Naive thymus-derived CD4-positive, alpha-beta T cell (primary cell): ENCODE data around the gene SLC39A2. TPM values are rescaled to one million over a fixed set of nuclear protein-coding genes. Genes with fewer than 3 reads are reported as not detected.
A peak's percentile ranks its signal among the peaks of the same experiment; 100 is the strongest.
"Not testable (repeated sequence)": the region's sequence is repeated elsewhere in the genome, so short reads cannot be mapped to it uniquely, and the experiment has no call there.

Experiments
- ATAC-seq: fragments of 150-1000 bp; cut with Tn5 transposase; 2 replicates; pipeline ENCODE4 v1.10.0; 2021; ENCODE audit warnings: mild to moderate bottlenecking, moderate library complexity
- CTCF ChIA-PET: fragments of 350-600 bp; sonication (Branson Sonifier 250); formaldehyde crosslinking; loops from one replicate; lab custom pipeline; 2021; ENCODE audit warnings: antibody characterized with exemption; lab: Charles Lee
- POLR2A ChIA-PET: fragments of 350-600 bp; sonication (Branson Sonifier 250); formaldehyde crosslinking; loops from one replicate; lab custom pipeline; 2021; ENCODE audit warnings: antibody characterized with exemption, inconsistent platforms; lab: Charles Lee
- DNase-seq, 9 donors: peaks; one replicate each; pipeline versions ENCODE4 v3.0.0 to v3.0.0-alpha.2; 2020 to 2022; ENCODE audit warnings: mixed read lengths in 1 of 9
- H3K27ac ChIP-seq: one replicate; pipeline ENCODE4 v1.7.0; 2013; ENCODE audit warnings: mild to moderate bottlenecking, low read depth, low read length, moderate library complexity
- H3K27me3 ChIP-seq, 2 donors: one replicate each; pipeline ENCODE4 v1.7.0; 2013; ENCODE audit warnings: low read length in 2 of 2, mild to moderate bottlenecking in 2 of 2, moderate library complexity in 2 of 2; ENCODE audit not compliant: control insufficient read depth in 2 of 2, insufficient read depth in 2 of 2
- H3K36me3 ChIP-seq, 3 experiments: 1 replicate in 2 of 3; 2 replicates in 1 of 3; pipeline ENCODE4 v1.7.0; 2013; ENCODE audit warnings: low read length in 3 of 3, mild to moderate bottlenecking in 3 of 3, moderate library complexity in 1 of 3; ENCODE audit not compliant: insufficient read depth in 3 of 3, control insufficient read depth in 2 of 3
- H3K4me1 ChIP-seq, 2 donors: one replicate each; pipeline ENCODE4 v1.7.0; 2013; ENCODE audit warnings: low read length in 2 of 2, mild to moderate bottlenecking in 2 of 2, moderate library complexity in 1 of 2; ENCODE audit not compliant: control insufficient read depth in 2 of 2, insufficient read depth in 2 of 2
- H3K4me3 ChIP-seq: 2 replicates; pipeline ENCODE4 v1.7.0; 2013; ENCODE audit warnings: mild to moderate bottlenecking, low read length
- H3K9me3 ChIP-seq, 3 experiments: 1 replicate in 2 of 3; 2 replicates in 1 of 3; pipeline ENCODE4 v1.7.0; 2013; ENCODE audit warnings: low read length in 3 of 3; ENCODE audit not compliant: control insufficient read depth in 2 of 3
- H3K27ac Mint-ChIP-seq, 9 donors: one replicate each; pipeline ENCODE4 v1.8.0; 2020 to 2022; ENCODE audit warnings: mixed read lengths in 9 of 9, mild to moderate bottlenecking in 8 of 9, moderate library complexity in 5 of 9, inconsistent platforms in 2 of 9
- H3K27me3 Mint-ChIP-seq, 5 donors: one replicate each; pipeline ENCODE4 v1.8.0; 2021 to 2022; ENCODE audit warnings: mixed read lengths in 5 of 5, mild to moderate bottlenecking in 1 of 5
- H3K36me3 Mint-ChIP-seq, 5 donors: one replicate each; pipeline ENCODE4 v1.8.0; 2020 to 2022; ENCODE audit warnings: mixed read lengths in 5 of 5, mild to moderate bottlenecking in 3 of 5, inconsistent platforms in 1 of 5
- H3K4me1 Mint-ChIP-seq, 7 donors: one replicate each; pipeline ENCODE4 v1.8.0; 2020 to 2022; ENCODE audit warnings: mixed read lengths in 7 of 7, mild to moderate bottlenecking in 3 of 7, inconsistent platforms in 1 of 7
- H3K4me3 Mint-ChIP-seq, 10 donors: one replicate each; pipeline ENCODE4 v1.8.0; 2020 to 2022; ENCODE audit warnings: mild to moderate bottlenecking in 10 of 10, mixed read lengths in 10 of 10, moderate library complexity in 6 of 10, inconsistent platforms in 2 of 10
- H3K9me3 Mint-ChIP-seq, 11 donors: one replicate each; pipeline ENCODE4 v1.8.0; 2020 to 2022; ENCODE audit warnings: mixed read lengths in 11 of 11, mild to moderate bottlenecking in 4 of 11, inconsistent platforms in 1 of 11, moderate library complexity in 1 of 11
- intact Hi-C, 2 donors: fragments of 100-400 bp; cut with micrococcal nuclease; formaldehyde crosslinking; loops; one replicate each; pipeline ENCODE4 v1.15.1; 2023
- polyA plus RNA-seq, 2 donors: library from polyadenylated mRNA; unstranded; fragments of 300-500 nt; fragmentation: Illumina TruSeq; gene quantifications; one replicate each; pipeline ENCODE4 v1.2.3, GENCODE V29; 2021
- total RNA-seq, 6 experiments: library from RNA in 5 of 6; stranded (reverse) in 5 of 6; gene quantifications; 1 replicate in 5 of 6; 2 replicates in 1 of 6; pipeline ENCODE4 v1.2.3 and lab custom pipeline; 2021 to 2026

Gene SLC39A2
- total and polyA plus RNA-seq, 7 experiments from 2014 or later = 0.36 to 0.81 TPM; not detected in 5

DNA sequence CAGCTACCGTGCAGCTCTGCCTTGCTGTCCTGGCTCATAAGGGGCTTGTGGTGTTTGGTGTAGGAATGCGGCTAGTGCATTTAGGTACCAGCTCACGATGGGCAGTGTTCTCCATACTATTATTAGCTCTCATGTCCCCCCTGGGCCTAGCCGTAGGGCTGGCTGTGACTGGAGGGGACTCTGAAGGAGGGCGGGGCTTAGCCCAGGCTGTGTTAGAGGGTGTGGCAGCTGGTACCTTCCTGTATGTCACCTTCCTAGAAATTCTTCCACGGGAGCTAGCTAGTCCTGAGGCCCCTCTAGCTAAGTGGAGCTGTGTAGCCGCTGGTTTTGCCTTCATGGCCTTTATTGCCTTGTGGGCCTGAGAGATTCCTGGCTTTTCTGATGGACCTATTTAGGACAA is 2.1 kb downstream of the SLC39A2 start:
- Mint-ChIP-seq H3K9me3 (no peaks in the 10 kb centered on the region), H3K27ac (no peak overlapping the region), H3K4me1 (peaks cover 0 to 31% (median 24%) of the 10 kb centered on the region in 7 donors), H3K36me3 (peaks cover 0 to 9% (median 5%) of the 10 kb centered on the region in 5 donors), H3K27me3 (no peaks in the 10 kb centered on the region), H3K4me3 (no peak overlapping the region)
- peaks cover 1 to 7% (median 3%) of the 10 kb centered on the region in 3 experiments for H3K36me3 ChIP-seq
- ChIA-PET CTCF (interaction anchor here (1.0 kb wide), 1 partner anchor 39 kb away, joined by 3 read pairs; no protein-coding TSS in a partner anchor), POLR2A (interaction anchor here (1.2 kb wide), 1 partner anchor 104 kb away, joined by 3 read pairs; no protein-coding TSS in a partner anchor)
- DNase-seq (no peak), ATAC-seq (no peak)
- H3K4me3 ChIP-seq = no peak overlapping the region
- H3K9me3 ChIP-seq = no peaks in the 10 kb centered on the region
- H3K27ac ChIP-seq = no peak overlapping the region
- no peaks in the 10 kb centered on the region for H3K27me3 ChIP-seq
- H3K4me1 ChIP-seq = peaks cover 0 to 4% of the 10 kb centered on the region in 2 donors
- intact Hi-C loops = no loop called here

DNA sequence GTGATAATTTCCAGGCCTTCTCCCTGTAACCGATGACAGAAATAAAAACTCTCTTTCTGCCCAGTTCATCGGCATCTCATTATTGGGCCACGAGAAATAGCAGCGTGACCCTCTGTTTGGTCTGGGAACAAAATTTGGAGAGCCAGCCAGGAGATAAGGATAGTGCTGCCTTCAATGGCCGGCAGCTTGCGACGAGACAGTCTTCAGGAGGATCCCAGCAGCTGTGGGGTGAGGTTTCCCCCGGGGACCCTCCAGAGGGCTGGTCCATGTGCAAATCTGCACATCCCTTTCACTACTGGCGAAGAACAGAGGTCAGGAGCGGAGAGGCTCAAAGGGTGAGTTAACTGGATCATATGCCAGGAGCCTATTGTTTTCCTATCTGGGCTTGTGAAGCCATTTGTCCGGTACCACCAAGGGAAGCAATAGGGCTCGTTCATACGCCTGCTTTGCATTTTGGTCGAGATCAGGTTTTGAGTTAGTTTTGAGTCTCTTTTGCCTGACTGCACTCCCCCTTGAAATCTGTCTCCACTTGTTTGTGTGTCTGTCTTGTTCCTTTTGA is 4.8 kb downstream of the SLC39A2 start:
- Histone ChIP-seq H3K4me1 (no peaks in the 10 kb centered on the region), H3K36me3 (no peaks in the 10 kb centered on the region), H3K9me3 (no peaks in the 10 kb centered on the region), H3K27me3 (no peaks in the 10 kb centered on the region), H3K4me3 (no peak overlapping the region), H3K27ac (no peak overlapping the region)
- Mint-ChIP-seq H3K27me3 (no peaks in the 10 kb centered on the region), H3K9me3 (no peaks in the 10 kb centered on the region), H3K4me1 (peaks cover 0 to 7% (median 0%) of the 10 kb centered on the region in 7 donors), H3K4me3 (no peak overlapping the region), H3K27ac (peak overlapping the region in 1 of 9 donors; percentile 7), H3K36me3 (no peaks in the 10 kb centered on the region)
- intact Hi-C loops = no loop called here
- DNase-seq = no peak
- ChIA-PET POLR2A (no interaction called here), CTCF (interaction anchor here (0.9 to 4.0 kb wide), 4 partner anchors 11 to 89 kb away, joined by 3 to 21 read pairs (median 4); no protein-coding TSS in a partner anchor)
- ATAC-seq = no peak

DNA sequence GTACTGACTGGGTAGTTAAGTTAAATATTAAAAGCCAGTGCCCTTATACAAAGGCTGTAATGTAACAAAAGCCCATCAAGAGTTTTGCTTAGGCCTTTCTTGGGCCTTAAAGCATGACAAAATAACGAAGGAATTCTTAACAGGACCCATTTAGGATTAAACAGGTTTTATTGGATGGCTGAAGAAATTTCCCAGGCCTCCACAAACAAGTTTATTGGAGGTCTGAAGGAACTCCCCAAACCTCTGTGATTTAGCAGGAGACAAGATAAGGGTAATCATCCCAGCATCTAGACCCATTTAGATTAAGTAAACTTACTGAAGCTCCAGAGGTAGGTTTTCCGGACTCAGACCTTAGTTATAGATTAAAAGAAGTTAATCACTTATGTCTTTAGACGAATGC is 10.6 kb downstream of the SLC39A2 start:
- H3K9me3 ChIP-seq, H3K36me3 Mint-ChIP-seq, H3K36me3 ChIP-seq, H3K4me1 Mint-ChIP-seq, ATAC-seq, H3K4me3 ChIP-seq, H3K27me3 ChIP-seq, H3K4me3 Mint-ChIP-seq, DNase-seq, H3K9me3 Mint-ChIP-seq, H3K27ac ChIP-seq, H3K27ac Mint-ChIP-seq, H3K4me1 ChIP-seq, intact Hi-C loops: not testable (repeated sequence)
- H3K27me3 Mint-ChIP-seq = peaks cover 12 to 33% (median 24%) of the 10 kb centered on the region in 5 donors
- CTCF ChIA-PET = interaction anchor here (1.0 to 12.0 kb wide), 2 partner anchors 31 to 82 kb away, joined by 3 to 178 read pairs; partner anchors contain the start of gene RNASE7
- POLR2A ChIA-PET = interaction anchor here (0.6 kb wide), 1 partner anchor 30 kb away, joined by 3 read pairs; no protein-coding TSS in a partner anchor

DNA sequence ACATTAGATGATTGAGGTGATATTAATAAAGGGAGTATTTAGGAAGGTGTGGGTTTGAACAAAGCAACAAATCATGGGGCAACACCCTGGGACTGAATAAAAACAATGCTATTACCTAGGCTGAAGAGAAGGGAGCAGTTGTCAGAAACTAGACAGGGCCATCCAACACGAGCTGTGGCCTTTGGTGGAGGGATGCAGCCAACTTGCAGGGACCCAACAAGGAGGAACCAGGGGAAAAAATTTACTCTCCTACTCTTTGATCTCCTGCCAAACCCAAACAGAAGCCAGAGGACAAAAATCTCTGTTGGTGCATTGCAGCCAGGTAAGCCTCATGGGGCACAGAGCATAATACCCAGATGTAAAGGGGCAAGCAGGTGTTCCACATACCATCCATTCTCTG is 12.0 kb downstream of the SLC39A2 start:
- H3K36me3 ChIP-seq = no peaks in the 10 kb centered on the region
- ATAC-seq = no peak
- H3K4me1 ChIP-seq = no peaks in the 10 kb centered on the region
- no peaks in the 10 kb centered on the region for H3K9me3 Mint-ChIP-seq
- POLR2A ChIA-PET = interaction anchor here (0.8 kb wide), 1 partner anchor 34 kb away, joined by 3 read pairs; no protein-coding TSS in a partner anchor
- CTCF ChIA-PET = interaction anchor here (1.0 to 12.0 kb wide), 6 partner anchors 23 to 96 kb away, joined by 3 to 178 read pairs (median 68); partner anchors contain the start of genes RNASE13 and RNASE7
- H3K4me1 Mint-ChIP-seq = peaks cover 0 to 4% (median 0%) of the 10 kb centered on the region in 7 donors
- no peak overlapping the region for H3K4me3 Mint-ChIP-seq
- no peak overlapping the region for H3K27ac ChIP-seq
- H3K36me3 Mint-ChIP-seq = no peaks in the 10 kb centered on the region
- H3K27ac Mint-ChIP-seq = no peak overlapping the region
- intact Hi-C loops = no loop called here
- H3K27me3 ChIP-seq = no peaks in the 10 kb centered on the region
- no peaks in the 10 kb centered on the region for H3K9me3 ChIP-seq
- no peak for DNase-seq
- peaks cover 12 to 33% (median 24%) of the 10 kb centered on the region in 5 donors for H3K27me3 Mint-ChIP-seq
- no peak overlapping the region for H3K4me3 ChIP-seq

DNA sequence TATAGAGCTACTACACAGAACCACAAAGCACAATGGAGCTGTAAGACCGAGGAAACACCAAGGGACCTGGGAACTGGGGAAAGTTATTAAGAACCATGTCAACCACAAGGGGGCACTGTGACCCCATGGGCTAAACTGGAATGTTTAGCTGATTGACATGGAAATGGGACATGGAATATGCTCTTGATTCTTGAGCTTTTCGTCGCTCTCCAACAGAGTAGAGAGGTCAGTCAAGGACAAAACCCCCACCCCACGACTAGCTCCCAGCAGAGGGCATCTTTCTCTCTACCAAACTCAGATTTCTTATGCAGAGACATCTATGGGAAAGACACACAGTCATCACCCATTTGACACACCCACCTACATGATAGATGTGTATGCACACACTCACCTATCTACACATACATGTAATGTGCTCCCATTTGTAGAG is 15.7 kb downstream of the SLC39A2 start:
- peak; percentile 88 for ATAC-seq
- intact Hi-C loops = loop anchor here (1.0 to 2.0 kb wide), 6 partner anchors 11 to 90 kb away; partner anchors contain the start of gene NDRG2 (in 1 of the 2)
- CTCF ChIA-PET = interaction anchor here (0.6 to 12.0 kb wide), 25 partner anchors 8 to 201 kb away, joined by 3 to 178 read pairs (median 6); partner anchors contain the start of genes METTL17, RNASE13, RNASE7 and TMEM253
- DNase-seq = peak; percentile 56 to 82 (median 76)
- Histone ChIP-seq H3K4me1 (no peaks in the 10 kb centered on the region), H3K36me3 (peaks cover 0 to 25% (median 4%) of the 10 kb centered on the region in 3 experiments), H3K4me3 (no peak overlapping the region), H3K9me3 (no peaks in the 10 kb centered on the region), H3K27ac (no peak overlapping the region), H3K27me3 (no peaks in the 10 kb centered on the region)
- Mint-ChIP-seq H3K27ac (peak overlapping the region in 1 of 9 donors; percentile 17), H3K9me3 (no peaks in the 10 kb centered on the region), H3K36me3 (peaks cover 0 to 26% (median 10%) of the 10 kb centered on the region in 5 donors), H3K4me3 (no peak overlapping the region), H3K27me3 (peaks cover 12 to 29% (median 21%) of the 10 kb centered on the region in 5 donors), H3K4me1 (peaks cover 0 to 5% (median 0%) of the 10 kb centered on the region in 7 donors)
- POLR2A ChIA-PET = interaction anchor here (0.7 to 2.8 kb wide), 8 partner anchors 9 to 92 kb away, joined by 3 to 24 read pairs (median 6); no protein-coding TSS in a partner anchor

DNA sequence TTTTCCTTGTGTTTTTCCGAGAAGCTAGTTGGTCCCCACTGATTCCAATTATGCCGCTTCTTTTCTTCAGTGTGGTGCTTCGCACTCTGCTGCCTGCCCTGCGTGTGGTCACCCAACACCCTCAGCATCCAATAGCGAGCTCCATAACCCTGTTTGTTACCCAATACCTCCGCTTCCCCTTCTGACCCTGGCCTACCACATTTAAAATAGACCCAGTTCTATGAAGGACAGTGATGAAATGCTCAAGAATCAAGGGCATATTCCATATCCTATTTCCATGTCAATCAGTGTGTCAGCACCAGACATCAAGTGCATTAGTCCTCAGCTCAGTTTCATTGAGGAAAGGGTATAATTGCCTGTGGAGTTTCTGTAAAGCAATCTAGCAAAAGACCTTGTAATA is 16.2 kb downstream of the SLC39A2 start:
- Mint-ChIP-seq H3K4me1 (peaks cover 0 to 5% (median 0%) of the 10 kb centered on the region in 7 donors), H3K27me3 (peaks cover 12 to 29% (median 21%) of the 10 kb centered on the region in 5 donors), H3K27ac (no peak overlapping the region), H3K9me3 (no peaks in the 10 kb centered on the region), H3K36me3 (peaks cover 0 to 27% (median 10%) of the 10 kb centered on the region in 5 donors), H3K4me3 (no peak overlapping the region)
- no peak overlapping the region for H3K27ac ChIP-seq
- H3K4me1 ChIP-seq = no peaks in the 10 kb centered on the region
- peak; percentile 42 for ATAC-seq
- H3K27me3 ChIP-seq = no peaks in the 10 kb centered on the region
- DNase-seq = no peak
- intact Hi-C loops = loop anchor here (2.0 kb wide), 2 partner anchors 51 to 53 kb away; no protein-coding TSS in a partner anchor
- H3K36me3 ChIP-seq = peaks cover 0 to 28% (median 4%) of the 10 kb centered on the region in 3 experiments
- ChIA-PET CTCF (interaction anchor here (0.6 to 12.0 kb wide), 27 partner anchors 8 to 200 kb away, joined by 3 to 178 read pairs (median 6); partner anchors contain the start of genes METTL17, RNASE13, RNASE7 and TMEM253), POLR2A (interaction anchor here (0.7 to 2.8 kb wide), 7 partner anchors 8 to 480 kb away, joined by 3 to 24 read pairs (median 6); no protein-coding TSS in a partner anchor)
- H3K4me3 ChIP-seq = no peak overlapping the region
- no peaks in the 10 kb centered on the region for H3K9me3 ChIP-seq
